DOHH2 (cell line): ENCODE measurements around the gene GGT6.

Source experiments
- H3F3A ChIP-seq: fragments of 200-600 bp; sonication (generic), shearing (Covaris generic); 2 replicates; pipeline ENCODE4 v1.6.0; 2016; ENCODE audit warnings: antibody characterized with exemption, mild to moderate bottlenecking; ENCODE audit not compliant: control insufficient read depth, insufficient read depth
- H3K27ac ChIP-seq: fragments of 200-600 bp; sonication (generic); 2 replicates; pipeline ENCODE4 v1.5.1; 2014; ENCODE audit warnings: low read depth, mild to moderate bottlenecking, low read length, moderate library complexity
- H3K27me3 ChIP-seq: fragments of 200-600 bp; sonication (generic); 2 replicates; pipeline ENCODE4 v1.6.1; 2014; ENCODE audit warnings: mild to moderate bottlenecking, low read length, mixed read lengths; ENCODE audit not compliant: control insufficient read depth
- H3K36me3 ChIP-seq: fragments of 200-600 bp; sonication (generic); 2 replicates; pipeline ENCODE4 v1.6.1; 2014; ENCODE audit warnings: mild to moderate bottlenecking, low read length, moderate library complexity, mixed read lengths; ENCODE audit not compliant: control insufficient read depth
- H3K4me1 ChIP-seq: fragments of 200-600 bp; sonication (generic); 2 replicates; pipeline ENCODE4 v1.6.1; 2014; ENCODE audit warnings: mild to moderate bottlenecking, low read length, mixed read lengths; ENCODE audit not compliant: control insufficient read depth
- H3K4me2 ChIP-seq: fragments of 200-600 bp; sonication (generic); 2 replicates; pipeline ENCODE4 v1.6.0; 2014; ENCODE audit warnings: mild to moderate bottlenecking, low read length, moderate library complexity
- H3K4me3 ChIP-seq: fragments of 200-600 bp; sonication (generic); 2 replicates; pipeline ENCODE4 v1.5.1; 2014; ENCODE audit warnings: mild to moderate bottlenecking, low read length, mixed read lengths
- H3K79me2 ChIP-seq: fragments of 200-600 bp; sonication (generic); 2 replicates; pipeline ENCODE4 v1.6.1; 2014; ENCODE audit warnings: mild to moderate bottlenecking, low read length, mixed read lengths; ENCODE audit not compliant: control insufficient read depth
- H3K9me2 ChIP-seq: fragments of 200-600 bp; sonication (generic); replicated peaks from 2 replicates; pipeline ENCODE4 v1.6.1; 2014; ENCODE audit warnings: mild to moderate bottlenecking, low read length, mixed read lengths; ENCODE audit not compliant: control insufficient read depth
- H3K9me3 ChIP-seq: fragments of 200-600 bp; sonication (generic); 2 replicates; pipeline ENCODE4 v1.6.1; 2014; ENCODE audit warnings: antibody characterized with exemption, low read length, mixed read lengths; ENCODE audit not compliant: control insufficient read depth, insufficient read depth
- H4K20me1 ChIP-seq: fragments of 200-600 bp; sonication (generic); 2 replicates; pipeline ENCODE4 v1.6.0; 2014; ENCODE audit warnings: low read depth, mild to moderate bottlenecking, antibody characterized with exemption, low read length, moderate library complexity; ENCODE audit not compliant: control insufficient read depth, insufficient read depth
- CTCF ChIP-seq: fragments of 200-600 bp; sonication (generic); IDR thresholded peaks from one replicate; pipeline ENCODE4 v1.5.1; 2014; ENCODE audit warnings: antibody characterized with exemption, mild to moderate bottlenecking, low read depth, low read length; ENCODE audit not compliant: poor library complexity, severe bottlenecking
- EZH2phosphoT487 ChIP-seq: fragments of 200-600 bp; sonication (generic); IDR thresholded peaks from 2 replicates; pipeline ENCODE4 v1.6.1; 2017; ENCODE audit warnings: borderline replicate concordance, mild to moderate bottlenecking, antibody characterized with exemption, low read length, moderate library complexity, mixed read lengths

GGT6 gene

GRCh38 chr17:4594931-4595684 lies 34.7 kb upstream of the GGT6 start:
- H3K27ac ChIP-seq = no peak overlapping the region
- TF ChIP-seq EZH2phosphoT487 = no peak
- TF ChIP-seq CTCF = peak; percentile 62
- H3K9me2 ChIP-seq = no peaks in the 10 kb centered on the region
- H3F3A ChIP-seq = no peaks in the 10 kb centered on the region
- H3K27me3 ChIP-seq = peaks cover 10% of the 10 kb centered on the region; the same call in 1 of the 2 replicates
- H3K4me2 ChIP-seq = peak overlapping the region; percentile 30
- 0 out of 2 replicates have a peak, but pooled peaks cover 4% of the 10 kb centered on the region for H3K4me1 ChIP-seq
- no peaks in the 10 kb centered on the region for H3K9me3 ChIP-seq
- no peaks in the 10 kb centered on the region for H3K36me3 ChIP-seq
- no peaks in the 10 kb centered on the region for H4K20me1 ChIP-seq
- no peaks in the 10 kb centered on the region for H3K79me2 ChIP-seq
- H3K4me3 ChIP-seq = no peak overlapping the region

- Histone ChIP-seq H3K27me3 (peaks cover 10% of the 10 kb centered on the region; the same call in 1 of the 2 replicates), H3K4me2 (no peak overlapping the region), H3K36me3 (no peaks in the 10 kb centered on the region), H3K9me2 (no peaks in the 10 kb centered on the region), H4K20me1 (no peaks in the 10 kb centered on the region), H3K9me3 (no peaks in the 10 kb centered on the region), H3K4me1 (0 out of 2 replicates have a peak, but pooled peaks cover 4% of the 10 kb centered on the region), H3K79me2 (no peaks in the 10 kb centered on the region), H3F3A (no peaks in the 10 kb centered on the region), H3K27ac (no peak overlapping the region), H3K4me3 (no peak overlapping the region)
- TF ChIP-seq CTCF (no peak), EZH2phosphoT487 (no peak)
These were observed 34.0 kb upstream of the GGT6 start for GRCh38 chr17:4594406-4594805.

GRCh38 chr17:4593021-4593421 lies 32.6 kb upstream of the GGT6 start:
- H3K36me3 ChIP-seq = no peaks in the 10 kb centered on the region
- H3K9me2 ChIP-seq = no peaks in the 10 kb centered on the region
- 0 out of 2 replicates have a peak, but pooled peaks cover 4% of the 10 kb centered on the region for H3K4me1 ChIP-seq

More at GRCh38 chr17:4593021-4593421, 32.6 kb upstream of the GGT6 start:
- Histone ChIP-seq H3K79me2 (no peaks in the 10 kb centered on the region), H3K27me3 (peaks cover 10% of the 10 kb centered on the region; the same call in 1 of the 2 replicates), H4K20me1 (no peaks in the 10 kb centered on the region), H3K27ac (no peak overlapping the region), H3K9me3 (no peaks in the 10 kb centered on the region), H3K4me3 (no peak overlapping the region), H3F3A (no peaks in the 10 kb centered on the region), H3K4me2 (no peak overlapping the region)
- TF ChIP-seq EZH2phosphoT487 (no peak), CTCF (no peak)
